GM21381 (cell line): ENCODE results near the gene C1orf116.

Experiments used
- ATAC-seq: cut with Tn5 transposase; IDR thresholded peaks from one replicate; pipeline ENCODE4 v1.9.1; 2021; ENCODE audit warnings: mild to moderate bottlenecking, moderate library complexity; ENCODE audit not compliant: unreplicated experiment

C1orf116 gene

GRCh38 chr1:207000651-207001291 is 31.8 kb downstream of the C1orf116 start:
- no peak for ATAC-seq

- ATAC-seq = no peak
These were observed 33.7 kb downstream of the C1orf116 start for GRCh38 chr1:206998816-206999215.

GRCh38 chr1:206992790-206993189 is 39.8 kb downstream of the C1orf116 start:
- ATAC-seq = no peak

DNA sequence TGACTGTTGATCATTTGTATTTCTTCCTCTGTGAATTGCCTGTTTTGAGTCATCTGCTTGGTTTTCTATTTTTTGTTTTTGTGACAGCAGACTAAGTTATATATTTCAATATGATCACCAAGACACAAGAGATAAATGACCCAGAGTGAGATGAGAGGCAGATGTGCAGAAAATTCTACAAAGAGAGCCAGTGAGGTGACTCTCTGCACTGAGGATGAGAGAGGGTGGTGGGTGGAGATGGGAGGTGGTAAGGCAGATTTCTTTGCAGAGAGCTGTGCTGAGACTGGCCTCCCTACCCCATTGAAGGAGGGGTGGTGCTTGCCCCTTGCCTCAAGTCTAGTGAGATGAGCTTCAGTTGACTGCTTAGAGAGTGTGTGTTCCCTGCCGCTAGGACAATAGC is 44.7 kb downstream of the C1orf116 start:
- ATAC-seq = no peak

GRCh38 chr1:206986885-206987284 is 45.7 kb downstream of the C1orf116 start:
- ATAC-seq = no peak

DNA sequence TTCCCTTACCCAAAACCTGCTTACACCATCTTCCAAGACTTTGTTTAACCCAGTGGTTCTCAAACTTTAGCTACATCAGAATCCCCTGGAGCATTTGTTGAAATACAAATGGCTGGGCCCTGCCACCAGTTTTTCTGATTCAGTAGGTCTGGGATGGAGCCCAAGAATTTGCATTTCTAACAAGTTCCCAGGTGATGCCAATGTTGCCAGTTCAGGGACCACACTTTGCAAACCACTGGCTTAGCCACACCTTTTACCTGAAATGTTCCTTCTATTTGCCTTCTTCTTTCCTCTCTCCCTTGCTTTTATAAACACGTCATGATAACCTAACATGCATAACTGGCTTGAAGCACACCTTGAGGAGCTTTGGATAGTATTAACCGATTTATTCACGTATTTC is 46.2 kb downstream of the C1orf116 start:
- no peak for ATAC-seq

DNA sequence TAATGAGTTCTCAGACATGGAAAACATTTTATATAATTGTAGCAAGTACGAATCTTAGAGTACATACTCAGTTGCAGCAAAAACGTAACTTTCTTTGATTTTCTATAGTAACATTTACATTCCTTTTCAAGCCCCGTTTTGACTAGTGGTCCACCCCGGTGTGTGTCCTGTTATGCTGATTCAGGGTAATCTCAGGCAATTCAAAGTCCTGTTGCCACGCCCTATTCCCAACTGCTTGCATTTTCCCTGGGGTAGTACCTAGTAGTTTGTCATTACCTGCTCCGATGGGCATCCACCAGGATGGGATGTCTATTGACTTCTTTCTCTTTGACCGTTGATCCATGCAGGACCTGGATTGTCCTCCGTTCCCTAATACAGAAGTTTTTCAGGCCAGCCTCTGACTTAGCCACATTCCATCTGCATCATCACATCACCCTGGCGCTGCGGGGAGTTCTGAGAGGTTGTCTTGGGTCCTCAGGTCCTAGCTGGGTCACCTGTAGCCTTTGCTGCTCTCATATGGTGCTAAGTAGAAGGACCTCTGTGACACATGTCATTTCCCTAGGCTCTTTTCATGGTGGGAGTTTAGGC is 47.3 kb downstream of the C1orf116 start:
- no peak for ATAC-seq

DNA sequence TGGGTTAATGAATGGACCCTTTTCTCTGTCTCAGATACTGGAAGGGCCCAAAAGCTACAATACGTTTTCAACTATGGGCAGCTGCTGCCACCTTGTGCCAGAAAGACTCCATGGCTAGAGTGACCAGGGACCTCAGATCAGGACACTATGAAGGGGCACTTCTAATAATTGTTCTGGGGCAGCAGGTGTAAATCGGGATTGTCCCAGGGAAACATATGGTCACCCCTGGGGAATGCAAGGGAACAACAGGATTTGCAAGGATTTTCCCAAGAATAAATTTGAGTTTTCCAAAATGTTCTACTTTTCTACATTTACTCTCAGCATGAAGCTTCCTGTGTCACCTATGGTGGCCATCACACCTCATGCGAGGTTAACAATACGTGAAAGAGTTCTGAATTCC is 50.3 kb downstream of the C1orf116 start:
- ATAC-seq = peak; percentile 74

GRCh38 chr1:206979379-206980043 is 53.0 kb downstream of the C1orf116 start:
- ATAC-seq = no peak

DNA sequence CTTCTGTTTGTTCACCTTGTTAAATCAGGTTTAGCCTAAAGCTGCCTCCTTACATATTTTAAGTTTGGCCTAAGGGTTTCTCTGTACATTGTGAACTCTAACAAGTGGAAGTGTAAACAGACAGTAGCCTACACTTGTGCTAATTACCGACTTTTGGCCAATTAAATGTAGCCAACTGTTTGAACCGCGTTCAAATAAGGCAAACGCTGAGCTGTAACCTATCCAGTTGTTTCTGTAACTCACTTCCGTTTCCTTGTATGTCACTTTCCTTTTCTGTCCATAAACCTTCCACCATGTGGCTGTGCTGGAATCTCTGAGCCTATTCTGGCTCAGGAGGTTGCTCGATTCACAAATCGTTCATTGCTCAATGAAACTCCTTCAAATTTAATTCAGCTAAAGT is 54.3 kb downstream of the C1orf116 start:
- ATAC-seq = no peak

DNA sequence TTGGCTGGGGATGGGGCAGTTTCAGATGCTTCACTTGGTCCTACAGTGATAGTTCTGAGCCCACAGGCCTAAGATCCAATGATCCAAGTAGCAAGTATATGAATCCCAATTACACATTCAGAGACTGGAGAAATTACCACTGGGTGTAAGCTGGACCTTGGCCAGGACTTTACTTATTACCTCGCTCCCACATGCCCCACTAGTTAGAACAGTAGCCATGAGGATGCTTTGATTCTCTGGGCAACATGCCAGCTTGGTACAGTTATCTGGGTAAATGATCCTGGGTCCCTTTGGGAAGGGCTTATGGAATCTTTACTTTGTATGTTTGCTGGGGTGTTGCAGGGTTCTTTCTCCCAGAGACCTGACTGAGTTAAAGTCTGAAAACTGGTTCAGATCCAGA is 57.2 kb downstream of the C1orf116 start:
- ATAC-seq = no peak

- ATAC-seq = no peak
These were observed 58.4 kb downstream of the C1orf116 start for GRCh38 chr1:206974140-206974539.

GRCh38 chr1:206972728-206973127 is 59.8 kb downstream of the C1orf116 start:
- ATAC-seq = no peak

GRCh38 chr1:206971029-206971655 is 61.4 kb downstream of the C1orf116 start:
- peak; percentile 55 for ATAC-seq

GRCh38 chr1:206970446-206970845 is 62.1 kb downstream of the C1orf116 start, which contains the start of gene FCAMR:
TSS of gene FCAMR (minus strand) at chr1:206970460. CDS start at chr1:206970125, 335 bp downstream.
- no peak for ATAC-seq

DNA sequence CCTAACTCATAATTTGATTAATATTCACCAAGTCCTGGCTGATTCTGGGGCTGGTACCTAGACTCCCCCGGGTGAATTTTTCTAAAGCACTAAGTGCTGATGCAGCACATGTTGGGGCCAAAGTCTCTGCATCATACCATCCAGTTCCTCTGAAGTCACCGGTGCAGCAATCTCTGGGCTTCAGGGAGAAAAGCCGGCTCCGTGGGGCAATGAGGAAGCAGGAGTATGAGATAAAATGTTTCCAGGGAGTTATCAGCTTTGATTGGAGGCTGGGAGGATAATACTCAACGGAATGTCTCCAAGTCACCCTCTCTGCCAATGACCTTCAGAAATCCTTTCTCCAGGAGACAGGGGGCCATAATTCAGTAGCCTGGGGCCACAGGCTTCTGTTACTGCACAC is 63.5 kb downstream of the C1orf116 start:
- no peak for ATAC-seq
